OCI-LY3 (cell line): ENCODE measurements around the gene ICAM1.
A peak's percentile ranks its signal among the peaks of the same experiment; 100 is the strongest.
"Not testable (repeated sequence)": the region's sequence is repeated elsewhere in the genome, so short reads cannot be mapped to it uniquely, and the experiment has no call there.

Experiments used
- H2AFZ ChIP-seq: fragments of 200-600, 300-600 bp; shearing (Covaris generic); 2 replicates; pipeline ENCODE4 v1.6.0; 2014; ENCODE audit warnings: antibody characterized with exemption, low read depth, low read length
- H3K27ac ChIP-seq: fragments of 200-600, 300-600 bp; sonication (generic); 2 replicates; pipeline ENCODE4 v1.5.1; 2014; ENCODE audit warnings: mild to moderate bottlenecking, low read length, moderate library complexity, mixed read lengths
- H3K27me3 ChIP-seq: fragments of 200-600, 300-600 bp; sonication (generic); 2 replicates; pipeline ENCODE4 v1.6.1; 2014; ENCODE audit warnings: low read depth, low read length, mixed read lengths
- H3K36me3 ChIP-seq: fragments of 200-600, 300-600 bp; sonication (generic); replicated peaks from 2 replicates; pipeline ENCODE3; 2014; ENCODE audit warnings: low read depth, low read length, mixed read lengths
- H3K4me1 ChIP-seq: fragments of 300-600, 200-600 bp; sonication (generic); 2 replicates; pipeline ENCODE4 v1.6.1; 2014; ENCODE audit warnings: low read length, mixed read lengths
- H3K4me2 ChIP-seq: fragments of 200-600, 300-600 bp; sonication (generic); 2 replicates; pipeline ENCODE4 v1.6.1; 2014; ENCODE audit warnings: low read length, mixed read lengths
- H3K4me3 ChIP-seq: fragments of 300-600, 200-600 bp; sonication (generic); 2 replicates; pipeline ENCODE4 v1.5.1; 2014; ENCODE audit warnings: antibody characterized with exemption, mild to moderate bottlenecking, low read length, moderate library complexity
- H3K79me2 ChIP-seq: fragments of 300-600, 200-600 bp; shearing (Covaris generic); 2 replicates; pipeline ENCODE4 v1.6.1; 2014; ENCODE audit warnings: mild to moderate bottlenecking, low read length, mixed read lengths
- H3K9ac ChIP-seq: fragments of 300-600, 200-600 bp; shearing (Covaris generic); 2 replicates; pipeline ENCODE4 v1.6.0; 2014; ENCODE audit warnings: mild to moderate bottlenecking, low read length, moderate library complexity
- H3K9me3 ChIP-seq: fragments of 200-600, 300-600 bp; shearing (Covaris generic); 2 replicates; pipeline ENCODE4 v1.6.1; 2014; ENCODE audit warnings: low read length, mixed read lengths; ENCODE audit not compliant: insufficient read depth
- H4K20me1 ChIP-seq: fragments of 200-600, 300-600 bp; sonication (generic); 2 replicates; pipeline ENCODE4 v1.6.1; 2016; ENCODE audit warnings: low read length, mixed read lengths; ENCODE audit not compliant: insufficient read depth
- CTCF ChIP-seq: fragments of 200-600, 300-600 bp; sonication (generic); IDR thresholded peaks from 2 replicates; pipeline ENCODE4 v1.5.1; 2014; ENCODE audit warnings: antibody characterized with exemption, low read length, low read depth
- EZH2phosphoT487 ChIP-seq: fragments of 200-600 bp; shearing (Covaris generic); IDR thresholded peaks from 2 replicates; pipeline ENCODE4 v1.6.1; 2018; ENCODE audit warnings: antibody characterized with exemption, mixed run types, low read depth

Gene ICAM1

GRCh38 chr19:10238172-10238783 lies 32.6 kb upstream of the ICAM1 start:
- H3K27ac ChIP-seq, result peak overlapping the region; percentile 51
- H2AFZ ChIP-seq, result no peak overlapping the region
- H3K9me3 ChIP-seq, result no peaks in the 10 kb centered on the region
- H3K4me2 ChIP-seq, result peak overlapping the region; percentile 46; the same call in 1 of the 2 replicates
- no peaks in the 10 kb centered on the region for H3K27me3 ChIP-seq
- no peaks in the 10 kb centered on the region for H4K20me1 ChIP-seq
- H3K4me1 ChIP-seq, result peaks cover 64% of the 10 kb centered on the region
- H3K9ac ChIP-seq, result no peak overlapping the region
- H3K79me2 ChIP-seq, result no peaks in the 10 kb centered on the region
- TF ChIP-seq CTCF (no peak), EZH2phosphoT487 (no peak)
- no peak overlapping the region for H3K4me3 ChIP-seq
- no peaks in the 10 kb centered on the region for H3K36me3 ChIP-seq

- not testable (repeated sequence) for H3K36me3 ChIP-seq, H3K27me3 ChIP-seq, H2AFZ ChIP-seq, H3K27ac ChIP-seq, H3K4me3 ChIP-seq, H3K9ac ChIP-seq, H3K4me2 ChIP-seq, H3K9me3 ChIP-seq, H3K79me2 ChIP-seq, H4K20me1 ChIP-seq
- peaks cover 60% of the 10 kb centered on the region for H3K4me1 ChIP-seq
These were observed 29.0 kb upstream of the ICAM1 start for GRCh38 chr19:10241826-10242449.

- H3K27ac ChIP-seq, result no peak overlapping the region
- no peak overlapping the region for H3K9ac ChIP-seq
- H3K4me3 ChIP-seq, result no peak overlapping the region
- H3K36me3 ChIP-seq, result no peaks in the 10 kb centered on the region
- H2AFZ ChIP-seq, result no peak overlapping the region
- H3K4me1 ChIP-seq, result peaks cover 52% of the 10 kb centered on the region
- no peaks in the 10 kb centered on the region for H3K27me3 ChIP-seq
- H3K9me3 ChIP-seq, result no peaks in the 10 kb centered on the region
- H3K79me2 ChIP-seq, result no peaks in the 10 kb centered on the region
- H3K4me2 ChIP-seq, result no peak overlapping the region
- H4K20me1 ChIP-seq, result no peaks in the 10 kb centered on the region
- TF ChIP-seq CTCF (no peak), EZH2phosphoT487 (no peak)
These were observed 27.3 kb upstream of the ICAM1 start for GRCh38 chr19:10243606-10244005.

- Histone ChIP-seq H4K20me1 (no peaks in the 10 kb centered on the region), H3K79me2 (no peaks in the 10 kb centered on the region), H3K4me3 (no peak overlapping the region), H3K9me3 (no peaks in the 10 kb centered on the region), H2AFZ (peak overlapping the region; percentile 13; the same call in 1 of the 2 replicates), H3K4me1 (peaks cover 39% of the 10 kb centered on the region), H3K27me3 (no peaks in the 10 kb centered on the region), H3K27ac (peak overlapping the region; percentile 2; the same call in 1 of the 2 replicates), H3K36me3 (no peaks in the 10 kb centered on the region), H3K9ac (no peak overlapping the region; the same call in 1 of the 2 replicates), H3K4me2 (peak overlapping the region; percentile 32)
- TF ChIP-seq CTCF (no peak), EZH2phosphoT487 (no peak)
These were observed 25.6 kb upstream of the ICAM1 start for GRCh38 chr19:10245189-10245939.
